ENCODE results near the gene DTX1.

DNA sequence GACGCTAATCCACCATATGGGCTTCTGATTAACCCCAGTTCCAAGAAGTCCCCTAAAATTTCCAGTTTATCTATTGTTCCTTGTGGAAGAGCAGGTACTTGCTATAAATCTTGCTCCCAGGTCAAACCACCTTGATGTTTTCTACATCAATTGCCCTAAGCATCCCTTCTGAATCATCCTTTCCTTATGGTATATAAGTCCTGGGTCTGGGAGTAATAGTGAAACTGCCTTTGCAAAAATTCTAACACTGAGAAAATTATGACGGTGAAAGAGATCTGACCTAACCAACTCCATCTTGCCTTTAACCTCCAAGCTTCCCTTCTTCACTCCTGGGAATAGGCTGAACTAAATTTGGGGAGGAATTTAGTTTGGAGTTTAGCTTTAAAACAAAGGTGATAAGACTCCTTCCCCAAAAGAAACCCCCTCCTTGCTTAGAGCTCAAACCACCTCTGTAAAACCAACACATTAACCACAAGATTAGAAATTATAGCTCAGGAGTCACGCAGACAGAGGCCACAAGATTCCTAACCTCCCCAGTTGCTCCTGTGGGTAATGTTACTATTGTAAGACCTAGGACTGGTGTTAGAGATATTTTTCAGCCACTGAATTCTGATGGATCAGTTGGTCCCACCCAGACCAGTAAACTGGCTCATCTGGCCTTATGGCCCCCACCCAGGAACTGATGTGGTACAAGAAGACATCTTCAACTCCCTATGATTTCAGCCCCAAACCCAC, 33.8 kb upstream of the DTX1 start:
- TF ChIP-seq, protein P1, sequence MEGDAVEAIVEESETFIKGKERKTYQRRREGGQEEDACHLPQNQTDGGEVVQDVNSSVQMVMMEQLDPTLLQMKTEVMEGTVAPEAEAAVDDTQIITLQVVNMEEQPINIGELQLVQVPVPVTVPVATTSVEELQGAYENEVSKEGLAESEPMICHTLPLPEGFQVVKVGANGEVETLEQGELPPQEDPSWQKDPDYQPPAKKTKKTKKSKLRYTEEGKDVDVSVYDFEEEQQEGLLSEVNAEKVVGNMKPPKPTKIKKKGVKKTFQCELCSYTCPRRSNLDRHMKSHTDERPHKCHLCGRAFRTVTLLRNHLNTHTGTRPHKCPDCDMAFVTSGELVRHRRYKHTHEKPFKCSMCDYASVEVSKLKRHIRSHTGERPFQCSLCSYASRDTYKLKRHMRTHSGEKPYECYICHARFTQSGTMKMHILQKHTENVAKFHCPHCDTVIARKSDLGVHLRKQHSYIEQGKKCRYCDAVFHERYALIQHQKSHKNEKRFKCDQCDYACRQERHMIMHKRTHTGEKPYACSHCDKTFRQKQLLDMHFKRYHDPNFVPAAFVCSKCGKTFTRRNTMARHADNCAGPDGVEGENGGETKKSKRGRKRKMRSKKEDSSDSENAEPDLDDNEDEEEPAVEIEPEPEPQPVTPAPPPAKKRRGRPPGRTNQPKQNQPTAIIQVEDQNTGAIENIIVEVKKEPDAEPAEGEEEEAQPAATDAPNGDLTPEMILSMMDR (IDR thresholded peaks at IDR 0.05), result no peak
- no peak for TF ChIP-seq EP300 (IDR thresholded peaks at IDR 0.05)
- TF ChIP-seq POLR2A (IDR thresholded peaks at IDR 0.05), result no peak

All from tibial nerve (tissue), 4 donors.